H9 (cell line): ENCODE results near the gene HOXC12. TPM values are rescaled to one million over a fixed set of nuclear protein-coding genes. Genes with fewer than 3 reads are reported as not detected.

ENCODE experiments used
- DNase-seq: peaks from one replicate; pipeline ENCODE4 v3.0.0-alpha.2; 2017
- H2AFZ ChIP-seq: one replicate; pipeline ENCODE4 v1.6.1; 2013; ENCODE audit warnings: mild to moderate bottlenecking, low read length, control low read depth, moderate library complexity
- H2AK5ac ChIP-seq: 2 replicates; pipeline ENCODE4 v1.6.1; 2013; ENCODE audit warnings: low read length, control low read depth, mixed read lengths; ENCODE audit not compliant: insufficient read length
- H2BK120ac ChIP-seq: one replicate; pipeline ENCODE4 v1.6.1; 2013; ENCODE audit warnings: low read depth, mild to moderate bottlenecking, low read length, control low read depth, inconsistent platforms; ENCODE audit not compliant: poor library complexity, severe bottlenecking
- H2BK12ac ChIP-seq: 2 replicates; pipeline ENCODE4 v1.6.1; 2013; ENCODE audit warnings: low read length, control low read depth, mixed read lengths, low read depth; ENCODE audit not compliant: insufficient read length
- H2BK15ac ChIP-seq: 2 replicates; pipeline ENCODE4 v1.6.1; 2013; ENCODE audit warnings: low read depth, low read length, control low read depth
- H2BK20ac ChIP-seq: one replicate; pipeline ENCODE4 v1.6.1; 2013; ENCODE audit warnings: low read depth, mild to moderate bottlenecking, low read length, control low read depth, inconsistent platforms; ENCODE audit not compliant: poor library complexity, severe bottlenecking
- H2BK5ac ChIP-seq: 2 replicates; pipeline ENCODE4 v1.6.1; 2013; ENCODE audit warnings: low read length, control low read depth, mixed read lengths; ENCODE audit not compliant: insufficient read length
- H3K14ac ChIP-seq: 2 replicates; pipeline ENCODE4 v1.6.1; 2013; ENCODE audit warnings: low read length, control low read depth; ENCODE audit not compliant: insufficient read depth
- H3K18ac ChIP-seq: 2 replicates; pipeline ENCODE4 v1.6.1; 2013; ENCODE audit warnings: low read depth, mild to moderate bottlenecking, mixed read lengths, low read length, control low read depth; ENCODE audit not compliant: insufficient read length
- H3K23ac ChIP-seq: 2 replicates; pipeline ENCODE4 v1.6.1; 2013; ENCODE audit warnings: low read length, control low read depth, mixed read lengths, low read depth; ENCODE audit not compliant: insufficient read length
- H3K23me2 ChIP-seq: 2 replicates; pipeline ENCODE4 v1.6.1; 2013; ENCODE audit warnings: low read depth, mild to moderate bottlenecking, mixed read lengths, low read length, control low read depth; ENCODE audit not compliant: insufficient read length, poor library complexity, severe bottlenecking
- H3K27ac ChIP-seq: 2 replicates; pipeline ENCODE4 v1.5.1; 2013; ENCODE audit warnings: low read length, control low read depth, mixed read lengths, low read depth; ENCODE audit not compliant: insufficient read length
- H3K27me3 ChIP-seq: 2 replicates; pipeline ENCODE4 v1.6.1; 2013; ENCODE audit warnings: low read length, control low read depth, inconsistent platforms; ENCODE audit not compliant: insufficient read depth
- H3K4ac ChIP-seq: 2 replicates; pipeline ENCODE4 v1.6.1; 2013; ENCODE audit warnings: low read depth, mild to moderate bottlenecking, control low read depth, inconsistent platforms, low read length, moderate library complexity
- H3K4me1 ChIP-seq: 2 replicates; pipeline ENCODE4 v1.6.1; 2013; ENCODE audit warnings: low read length, control low read depth, inconsistent platforms; ENCODE audit not compliant: insufficient read depth
- H3K4me2 ChIP-seq: 2 replicates; pipeline ENCODE4 v1.6.1; 2013; ENCODE audit warnings: low read length, control low read depth, mixed read lengths; ENCODE audit not compliant: insufficient read length, insufficient read depth
- H3K56ac ChIP-seq: 2 replicates; pipeline ENCODE4 v1.6.1; 2013; ENCODE audit warnings: low read depth, mild to moderate bottlenecking, mixed read lengths, low read length, control low read depth; ENCODE audit not compliant: insufficient read length
- H3K79me1 ChIP-seq: 2 replicates; pipeline ENCODE4 v1.6.1; 2013; ENCODE audit warnings: low read depth, mild to moderate bottlenecking, moderate library complexity, low read length, control low read depth, inconsistent platforms; ENCODE audit not compliant: insufficient read depth, poor library complexity, severe bottlenecking
- H3K79me2 ChIP-seq: 2 replicates; pipeline ENCODE4 v1.6.1; 2013; ENCODE audit warnings: low read length, control low read depth, inconsistent platforms; ENCODE audit not compliant: insufficient read depth
- H3K9ac ChIP-seq: 2 replicates; pipeline ENCODE4 v1.6.1; 2013; ENCODE audit warnings: low read length, control low read depth, mixed read lengths; ENCODE audit not compliant: insufficient read length; ENCODE audit errors: extremely low read depth
- H3K9me3 ChIP-seq: one replicate; pipeline ENCODE4 v1.6.1; 2013; ENCODE audit warnings: low read depth, low read length, inconsistent platforms; ENCODE audit not compliant: control insufficient read depth
- H3T11ph ChIP-seq: one replicate; pipeline ENCODE4 v1.6.1; 2013; ENCODE audit warnings: mild to moderate bottlenecking, low read length, control low read depth, inconsistent platforms
- H4K20me1 ChIP-seq: one replicate; pipeline ENCODE4 v1.6.1; 2013; ENCODE audit not compliant: control insufficient read depth, insufficient read length, insufficient read depth
- H4K5ac ChIP-seq: 2 replicates; pipeline ENCODE4 v1.6.1; 2013; ENCODE audit warnings: low read depth, mild to moderate bottlenecking, mixed read lengths, low read length, control low read depth; ENCODE audit not compliant: insufficient read length
- H4K8ac ChIP-seq: replicated peaks from 2 replicates; pipeline ENCODE4 v1.6.1; 2013; ENCODE audit warnings: low read length, control low read depth, mixed read lengths, low read depth; ENCODE audit not compliant: insufficient read length
- H4K91ac ChIP-seq: 2 replicates; pipeline ENCODE4 v1.6.1; 2013; ENCODE audit warnings: low read depth, mild to moderate bottlenecking, moderate library complexity, mixed read lengths, low read length, control low read depth; ENCODE audit not compliant: insufficient read length
- H3K27ac Mint-ChIP-seq, 3 experiments: 2 replicates in 2 of 3; 3 replicates in 1 of 3; pipeline ENCODE4 v1.8.0; 2020 to 2021; ENCODE audit warnings: mixed read lengths in 3 of 3, mild to moderate bottlenecking in 1 of 3, moderate library complexity in 1 of 3
- H3K27me3 Mint-ChIP-seq: 2 replicates; pipeline ENCODE4 v1.8.0; 2021; ENCODE audit warnings: low read depth, mild to moderate bottlenecking, moderate library complexity, mixed read lengths
- H3K36me3 Mint-ChIP-seq, 3 experiments: 2 replicates in 2 of 3; 3 replicates in 1 of 3; pipeline ENCODE4 v1.8.0; 2020 to 2021; ENCODE audit warnings: low read depth in 3 of 3, mixed read lengths in 3 of 3; ENCODE audit not compliant: insufficient read depth in 1 of 3
- H3K4me1 Mint-ChIP-seq, 2 experiments: 2 replicates each; pipeline ENCODE4 v1.8.0; 2020; ENCODE audit warnings: mixed read lengths in 2 of 2
- H3K4me3 Mint-ChIP-seq, 2 experiments: 2 replicates in 1 of 2; 3 replicates in 1 of 2; pipeline ENCODE4 v1.8.0; 2020 to 2021; ENCODE audit warnings: mild to moderate bottlenecking in 2 of 2, mixed read lengths in 2 of 2, moderate library complexity in 1 of 2
- H3K9me3 Mint-ChIP-seq, 2 experiments: 2 replicates in 1 of 2; 3 replicates in 1 of 2; pipeline ENCODE4 v1.8.0; 2020; ENCODE audit warnings: mild to moderate bottlenecking in 2 of 2, mixed read lengths in 2 of 2, moderate library complexity in 1 of 2
- WGBS: extraction: QIAGEN DNeasy Blood & Tissue Kit; methylation state at CpG from one replicate; pipeline ENCODE4 v1.1.7; 2013; ENCODE audit warnings: missing lambda C conversion rate, low lambda C conversion rate, mixed read lengths; ENCODE audit not compliant: insufficient read length; ENCODE audit errors: extremely low coverage; 5-methylcytosine and 5-hydroxymethylcytosine counted together
- total RNA-seq: library from RNA; stranded (reverse); gene quantifications from 2 replicates; pipeline ENCODE4 v1.2.1, GENCODE V29; 2021
- TF ChIP-seq, protein P1 (sequence below): fragments of 200-600 bp; sonication (generic); conservative IDR thresholded peaks from 3 replicates; pipeline ENCODE4 v1.8.0; 2021; ENCODE audit warnings: antibody characterized with exemption, mild to moderate bottlenecking

The HOXC12 gene
- total RNA-seq, 1 experiment from 2014 or later = not detected

DNA sequence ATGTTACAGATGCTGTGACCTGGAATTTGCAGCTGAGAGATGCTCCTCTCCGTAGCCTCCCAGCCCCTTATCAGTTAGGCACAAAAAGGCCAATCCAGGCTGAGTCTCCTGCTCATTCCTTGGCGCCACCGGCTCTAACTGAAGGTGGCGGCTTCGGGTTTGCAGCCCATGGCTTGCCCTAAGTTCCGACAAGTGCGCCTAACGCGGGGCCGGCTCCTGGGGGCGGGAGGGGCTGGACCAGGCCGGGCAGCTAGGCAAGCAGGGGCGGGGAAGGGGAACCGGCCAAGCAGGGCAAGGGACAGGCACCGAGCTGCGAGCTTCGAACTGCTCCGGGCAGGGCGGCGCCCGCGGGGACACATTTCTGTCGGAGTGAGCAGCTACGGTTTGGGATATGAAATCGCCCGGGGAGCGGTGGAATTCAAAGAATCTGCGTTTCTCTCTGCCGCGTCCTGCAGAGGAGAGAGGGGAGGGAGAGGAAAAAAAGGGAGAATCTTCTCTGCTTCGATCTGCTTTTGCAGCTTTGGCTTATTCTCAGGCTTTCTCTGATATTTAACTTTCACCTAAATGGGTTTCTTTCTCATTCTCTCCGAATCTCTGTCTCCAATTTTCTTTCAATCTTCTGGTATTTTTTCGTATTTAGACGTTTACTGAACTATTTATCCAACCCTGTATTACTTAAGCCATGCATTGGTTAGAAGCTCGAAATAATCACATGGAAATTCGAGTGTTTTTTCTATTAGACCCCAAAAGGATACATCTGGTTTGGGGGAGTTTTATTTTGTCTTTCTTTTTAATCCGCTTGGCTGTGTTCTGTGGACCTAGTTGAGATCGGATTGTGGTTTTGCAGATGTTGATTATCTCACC lies 1.6 kb upstream of the HOXC12 start:
- Histone ChIP-seq H3K9ac (no peak overlapping the region), H3K9me3 (no peaks in the 10 kb centered on the region), H3K18ac (no peak overlapping the region), H3K27ac (no peak overlapping the region), H3K14ac (no peak overlapping the region), H2AFZ (no peak overlapping the region), H2BK5ac (no peak overlapping the region), H3K27me3 (peaks cover 99% of the 10 kb centered on the region), H3K4ac (no peak overlapping the region), H3K23ac (no peak overlapping the region), H3K56ac (no peak overlapping the region), H3K79me1 (no peaks in the 10 kb centered on the region), H2BK12ac (no peak overlapping the region), H4K5ac (no peak overlapping the region), H4K91ac (no peak overlapping the region), H2BK20ac (no peak overlapping the region), H3T11ph (no peak overlapping the region), H4K20me1 (no peaks in the 10 kb centered on the region), H2BK120ac (no peak overlapping the region), H2AK5ac (no peak overlapping the region), H3K4me2 (no peak overlapping the region), H3K23me2 (no peaks in the 10 kb centered on the region), H3K4me1 (no peaks in the 10 kb centered on the region), H2BK15ac (no peak overlapping the region), H4K8ac (no peak overlapping the region), H3K79me2 (no peaks in the 10 kb centered on the region)
- H3K4me3 Mint-ChIP-seq = no peak overlapping the region
- H3K36me3 Mint-ChIP-seq = no peaks in the 10 kb centered on the region; a peak in 2 of 7 replicates
- TF ChIP-seq, protein P1, sequence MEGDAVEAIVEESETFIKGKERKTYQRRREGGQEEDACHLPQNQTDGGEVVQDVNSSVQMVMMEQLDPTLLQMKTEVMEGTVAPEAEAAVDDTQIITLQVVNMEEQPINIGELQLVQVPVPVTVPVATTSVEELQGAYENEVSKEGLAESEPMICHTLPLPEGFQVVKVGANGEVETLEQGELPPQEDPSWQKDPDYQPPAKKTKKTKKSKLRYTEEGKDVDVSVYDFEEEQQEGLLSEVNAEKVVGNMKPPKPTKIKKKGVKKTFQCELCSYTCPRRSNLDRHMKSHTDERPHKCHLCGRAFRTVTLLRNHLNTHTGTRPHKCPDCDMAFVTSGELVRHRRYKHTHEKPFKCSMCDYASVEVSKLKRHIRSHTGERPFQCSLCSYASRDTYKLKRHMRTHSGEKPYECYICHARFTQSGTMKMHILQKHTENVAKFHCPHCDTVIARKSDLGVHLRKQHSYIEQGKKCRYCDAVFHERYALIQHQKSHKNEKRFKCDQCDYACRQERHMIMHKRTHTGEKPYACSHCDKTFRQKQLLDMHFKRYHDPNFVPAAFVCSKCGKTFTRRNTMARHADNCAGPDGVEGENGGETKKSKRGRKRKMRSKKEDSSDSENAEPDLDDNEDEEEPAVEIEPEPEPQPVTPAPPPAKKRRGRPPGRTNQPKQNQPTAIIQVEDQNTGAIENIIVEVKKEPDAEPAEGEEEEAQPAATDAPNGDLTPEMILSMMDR = no peak
- no peak overlapping the region for H3K27ac Mint-ChIP-seq
- peaks cover 99% of the 10 kb centered on the region for H3K27me3 Mint-ChIP-seq
- peaks cover 0 to 9% of the 10 kb centered on the region in 2 experiments; a peak in 3 of 5 replicates for H3K9me3 Mint-ChIP-seq
- DNase-seq = peak; percentile 88
- H3K4me1 Mint-ChIP-seq = peaks cover 6 to 20% of the 10 kb centered on the region in 2 experiments; a peak in 3 of 4 replicates
- WGBS = no CpG with 5 or more reads among the region's 38 CpGs
